Islet of Langerhans (tissue), 1 donor: Measurements from ENCODE around the gene EXT2.

Experiments
- FAIRE-seq: peaks from one replicate; lab custom pipeline; 2011; peaks lifted over from hg19 to GRCh38; lab: Jason Lieb, UNC

Gene EXT2

DNA sequence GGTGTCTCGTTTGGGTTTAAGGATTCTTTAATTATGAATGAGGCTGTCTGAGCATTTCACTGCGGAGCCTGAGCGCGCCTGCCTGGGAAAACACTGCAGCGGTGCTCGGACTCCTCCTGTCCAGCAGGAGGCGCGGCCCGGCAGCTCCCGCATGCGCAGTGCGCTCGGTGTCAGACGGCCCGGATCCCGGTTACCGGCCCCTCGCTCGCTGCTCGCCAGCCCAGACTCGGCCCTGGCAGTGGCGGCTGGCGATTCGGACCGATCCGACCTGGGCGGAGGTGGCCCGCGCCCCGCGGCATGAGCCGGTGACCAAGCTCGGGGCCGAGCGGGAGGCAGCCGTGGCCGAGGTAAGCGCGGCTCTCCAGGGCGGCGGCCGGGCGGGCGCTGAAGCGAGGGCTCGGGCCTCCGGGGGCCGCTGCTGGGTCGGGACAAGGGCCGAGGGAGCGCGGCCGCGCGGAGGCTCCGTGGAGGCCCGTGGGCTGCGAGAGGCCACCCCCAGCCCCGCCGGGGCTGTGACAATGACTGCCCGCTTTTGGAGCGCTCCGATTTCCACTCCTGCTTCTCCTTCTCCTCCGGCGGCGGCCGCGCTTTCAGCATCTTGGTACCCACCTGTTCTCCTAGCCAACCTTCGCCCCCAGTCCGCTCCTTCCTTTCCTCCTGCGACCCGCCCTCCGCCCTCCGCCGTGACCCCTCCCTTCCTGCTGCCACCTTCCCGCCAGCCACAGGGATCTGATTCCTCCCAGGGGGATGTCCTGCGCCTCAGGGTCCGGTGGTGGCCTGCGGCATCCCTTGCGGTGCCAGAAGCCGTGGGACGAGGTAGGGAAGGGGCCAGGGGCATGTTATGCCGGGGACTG is at the start of gene EXT2:
TSS of gene EXT2 (plus strand) at position 173 of the 854 bp plus-strand sequence. CDS start 12,035 bp downstream, outside the sequence.
- FAIRE-seq, result no peak

DNA sequence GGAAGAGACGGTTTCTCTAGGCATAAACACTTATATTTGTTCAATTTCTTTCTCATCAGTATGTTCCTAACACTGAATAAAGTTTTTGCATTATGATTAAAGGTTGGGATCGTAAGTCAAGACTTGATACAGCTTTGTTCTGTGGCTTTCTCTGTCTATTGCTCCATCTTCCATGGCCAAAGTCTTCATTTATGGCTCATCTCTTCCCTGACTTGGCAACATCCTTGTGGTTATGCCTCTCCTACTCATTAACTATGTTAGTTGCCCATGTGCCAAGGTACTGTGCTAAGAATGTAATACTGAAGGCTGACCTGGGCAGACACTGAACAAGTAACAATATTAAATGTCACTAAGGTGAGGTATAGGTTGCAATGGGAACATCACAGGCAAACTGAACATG is 49.3 kb upstream of the EXT2 start:
- no peak for FAIRE-seq

DNA sequence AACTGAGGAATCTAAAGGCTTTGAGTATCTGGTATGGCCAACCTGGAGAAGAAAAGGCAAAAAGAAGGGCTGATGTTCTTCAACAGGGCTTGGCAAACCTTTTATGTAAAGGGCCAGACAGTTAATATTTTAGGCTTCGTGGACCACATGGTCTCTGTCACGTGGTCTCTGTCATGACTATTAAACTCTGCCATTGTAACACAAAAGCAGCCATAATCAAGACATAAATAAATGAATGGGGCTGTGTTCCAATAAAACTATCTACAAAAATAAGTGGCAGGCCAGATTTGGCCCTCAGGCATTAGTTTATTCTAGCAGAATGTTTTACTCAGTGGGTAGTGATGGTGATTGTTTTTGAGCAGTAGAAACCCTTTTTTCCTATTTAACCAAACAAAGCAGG is 48.2 kb upstream of the EXT2 start:
- no peak for FAIRE-seq

DNA sequence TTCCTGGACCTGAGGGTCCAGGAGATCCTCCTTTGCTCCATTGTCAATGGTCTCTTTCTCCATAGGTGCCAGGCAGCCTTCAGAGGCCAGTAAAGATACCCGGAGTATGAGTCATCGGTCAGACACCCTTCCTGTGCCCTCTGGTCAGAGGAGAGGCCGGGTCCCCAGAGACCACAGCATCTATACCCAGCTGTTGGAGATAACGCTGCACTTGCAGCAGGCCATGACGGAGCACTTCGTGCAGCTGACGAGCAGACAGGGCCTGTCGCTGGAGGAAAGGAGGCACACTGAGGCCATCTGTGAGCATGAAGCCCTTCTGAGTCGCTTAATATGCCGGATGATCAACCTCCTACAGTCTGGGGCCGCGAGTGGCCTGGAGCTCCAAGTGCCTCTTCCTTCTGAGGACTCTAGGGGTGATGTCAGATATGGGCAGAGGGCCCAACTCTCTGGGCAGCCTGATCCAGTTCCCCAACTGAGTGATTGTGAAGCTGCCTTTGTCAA is 47.5 kb upstream of the EXT2 start, which contains the start of gene ACCSL:
TSS of gene ACCSL (plus strand) at position 51 of the 501 bp plus-strand sequence. CDS start at position 107, 56 bp downstream.
- FAIRE-seq, result no peak

DNA sequence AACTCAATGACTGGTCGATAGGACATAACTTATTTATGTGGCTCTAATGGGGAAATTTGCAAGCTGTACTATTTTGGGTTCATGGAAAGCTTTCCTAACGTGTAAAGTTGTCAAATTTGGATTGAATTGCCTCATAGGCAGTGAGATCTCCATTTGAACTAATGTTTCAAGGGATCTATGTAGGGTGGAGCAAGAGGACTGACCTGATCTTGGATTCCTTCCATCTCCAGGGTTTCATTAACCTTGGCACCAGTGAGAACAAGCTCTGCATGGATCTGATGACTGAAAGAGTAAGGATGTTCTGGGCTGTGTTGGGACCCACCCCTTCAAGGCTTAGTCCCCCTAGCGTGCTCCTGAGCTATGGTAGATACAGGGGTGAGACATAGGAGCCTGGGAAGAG is 45.6 kb upstream of the EXT2 start:
- FAIRE-seq, result no peak

DNA sequence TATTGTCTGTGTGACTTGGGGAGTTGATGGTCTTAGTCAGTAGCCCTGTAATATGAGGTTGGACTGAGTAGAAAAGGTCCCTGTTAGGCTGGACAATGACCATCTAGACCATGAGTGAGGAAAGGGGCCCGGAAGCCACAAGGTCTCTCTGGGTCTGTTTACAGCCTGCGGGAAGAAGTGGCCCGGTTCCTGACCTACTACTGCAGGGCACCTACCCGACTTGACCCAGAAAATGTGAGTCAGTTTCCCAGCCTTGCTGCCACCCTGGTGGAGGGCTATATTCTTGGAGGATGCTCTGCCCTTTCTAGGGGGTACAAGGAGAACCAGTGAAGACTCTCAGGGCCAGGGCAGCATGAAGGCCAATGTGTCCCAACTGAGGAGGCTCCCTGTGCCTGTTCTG is 44.3 kb upstream of the EXT2 start:
- no peak for FAIRE-seq

DNA sequence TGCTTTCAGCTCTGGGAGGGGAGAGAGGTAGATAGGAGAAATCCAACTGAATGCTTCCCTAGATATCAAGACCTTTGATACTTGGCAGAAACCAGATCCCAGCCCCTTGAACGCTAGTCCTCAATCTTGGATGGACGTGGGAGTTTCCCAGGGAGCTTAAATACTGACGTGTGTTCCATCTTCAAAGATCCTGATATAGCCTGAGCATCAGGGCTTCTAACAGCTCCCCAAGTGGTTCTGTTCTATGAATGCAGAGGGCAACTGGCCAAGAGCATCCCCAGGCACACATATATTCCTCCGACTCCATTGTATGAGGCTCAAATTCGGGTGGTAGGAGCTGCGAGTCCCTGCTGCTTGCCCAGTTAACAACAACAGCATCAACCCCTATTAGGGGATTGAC is 38.1 kb upstream of the EXT2 start:
- FAIRE-seq, result no peak

DNA sequence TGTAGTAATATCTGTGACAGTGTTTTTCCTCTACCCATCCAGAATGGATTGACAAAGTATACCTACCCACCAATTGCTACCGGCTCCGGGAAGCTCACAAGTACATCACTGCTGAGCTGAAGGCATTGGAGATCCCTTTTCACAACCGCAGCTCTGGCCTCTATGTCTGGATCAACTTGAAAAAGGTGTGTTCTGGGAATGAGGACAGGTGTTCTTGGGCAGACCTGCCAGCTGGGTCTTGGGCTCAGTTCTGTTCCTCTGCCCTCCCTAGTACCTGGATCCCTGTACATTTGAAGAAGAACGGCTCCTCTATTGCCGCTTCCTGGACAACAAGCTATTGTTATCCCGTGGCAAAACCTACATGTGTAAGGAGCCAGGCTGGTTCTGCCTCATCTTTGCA is 37.2 kb upstream of the EXT2 start:
- no peak for FAIRE-seq

DNA sequence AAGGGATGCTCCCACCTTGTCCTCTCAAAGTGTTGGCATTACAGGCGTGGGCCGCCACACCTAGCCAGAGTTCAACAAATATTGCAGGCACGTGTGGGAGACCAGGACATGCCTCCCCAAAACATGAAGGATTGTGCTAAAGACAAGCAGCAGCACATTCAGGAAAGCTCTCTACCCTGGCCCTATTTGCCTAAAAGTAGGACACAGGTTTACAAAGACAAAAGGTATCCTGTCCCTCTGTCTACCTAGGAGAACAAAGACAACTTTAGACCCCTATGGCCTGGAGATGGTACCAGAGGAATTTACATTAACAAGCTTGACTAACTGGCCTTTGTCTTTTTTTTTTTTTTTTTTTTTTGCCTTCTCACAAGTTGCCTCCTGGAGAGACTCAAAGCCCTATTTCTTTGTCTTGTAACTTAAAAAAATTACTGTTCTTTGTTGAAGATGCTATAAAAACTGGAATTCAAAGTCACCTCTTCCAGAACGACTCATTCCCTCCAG is 30.3 kb upstream of the EXT2 start:
- FAIRE-seq, result peak; percentile 36

DNA sequence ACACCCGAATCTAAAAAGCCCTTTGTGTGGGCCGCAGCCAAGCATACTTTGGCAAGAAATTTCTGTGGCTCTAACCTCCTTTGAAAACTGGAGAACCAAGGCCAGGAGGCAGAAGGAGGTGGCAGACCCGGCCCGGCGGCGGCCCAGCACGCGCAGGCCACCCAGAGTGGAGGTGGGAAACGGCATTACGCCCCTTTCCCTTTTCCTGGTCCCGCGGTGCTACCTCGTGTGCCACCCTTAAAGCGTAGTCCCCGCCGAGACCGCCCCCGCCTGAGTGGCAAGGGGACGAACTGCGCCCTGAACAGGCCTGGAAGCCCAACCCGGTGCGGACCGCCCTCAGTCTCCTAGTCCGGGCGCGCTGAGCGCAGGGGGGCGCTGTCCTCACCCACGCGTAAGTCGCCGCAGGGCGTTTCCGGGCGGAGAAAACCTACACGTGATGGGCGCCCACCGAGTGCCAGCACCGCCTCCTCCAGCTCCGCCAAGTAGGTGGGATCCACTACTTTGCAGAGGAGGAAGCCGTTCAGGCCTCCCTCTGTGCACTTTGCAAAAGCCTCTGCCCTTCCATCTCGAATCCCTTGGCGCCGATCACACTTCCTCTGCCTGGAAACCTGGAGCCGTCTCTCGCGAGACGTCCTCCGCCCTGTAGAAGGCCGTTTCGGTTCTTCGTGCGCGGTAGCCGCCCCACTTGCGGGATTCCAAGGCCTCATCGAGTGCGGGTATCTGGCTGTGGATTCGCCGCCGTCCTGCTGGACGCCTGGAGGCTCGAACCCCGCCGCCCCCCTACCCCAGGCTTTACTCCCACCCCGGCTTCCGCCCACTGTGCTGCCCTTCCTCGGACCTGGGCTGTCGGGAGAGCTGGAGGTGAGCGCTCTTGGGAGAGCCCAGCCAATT is 29.4 kb upstream of the EXT2 start, which contains the start of gene ACCS:
TSS of gene ACCS (plus strand) at position 430 of the 891 bp plus-strand sequence. CDS start 1,358 bp downstream, outside the sequence.
- FAIRE-seq, result no peak

DNA sequence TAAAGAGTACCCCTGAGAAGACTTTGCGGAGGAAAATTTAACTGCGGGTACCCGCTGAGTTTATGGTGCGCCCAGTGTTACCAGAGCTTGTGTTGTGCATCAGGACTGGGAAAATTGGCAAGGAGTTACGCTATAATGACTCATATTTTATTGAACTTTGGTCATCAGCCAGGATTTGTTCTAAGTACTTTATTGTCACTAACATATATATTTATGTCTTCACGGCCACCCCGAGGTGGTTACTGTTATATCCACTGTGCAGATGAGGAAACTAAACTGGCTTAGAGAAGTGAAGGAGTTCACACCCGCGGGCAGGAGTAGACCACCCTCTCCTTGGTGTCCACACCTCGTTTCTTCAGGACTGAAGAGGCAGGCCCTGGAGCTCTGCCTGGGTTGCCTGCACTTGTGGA is 28.7 kb upstream of the EXT2 start:
- peak; percentile 61 for FAIRE-seq

DNA sequence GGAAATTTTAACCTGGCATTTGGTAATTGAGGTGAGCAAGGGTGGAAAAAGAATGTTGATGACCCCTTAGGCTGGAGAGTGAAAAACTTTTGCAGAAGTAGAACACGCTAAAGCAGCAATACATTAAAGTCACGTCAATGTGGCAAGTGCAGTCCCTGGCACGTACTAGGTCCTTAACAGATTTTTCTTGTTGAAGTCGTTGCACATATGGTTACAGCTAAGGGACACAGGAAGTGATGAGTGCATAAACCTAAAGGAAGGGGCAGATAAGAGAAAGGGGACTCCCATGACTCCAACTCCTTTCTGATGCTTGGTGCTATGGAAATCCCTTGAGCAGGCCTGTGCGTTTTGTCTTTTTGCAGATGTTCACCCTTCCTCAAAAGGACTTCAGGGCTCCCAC is 28.2 kb upstream of the EXT2 start:
- no peak for FAIRE-seq

DNA sequence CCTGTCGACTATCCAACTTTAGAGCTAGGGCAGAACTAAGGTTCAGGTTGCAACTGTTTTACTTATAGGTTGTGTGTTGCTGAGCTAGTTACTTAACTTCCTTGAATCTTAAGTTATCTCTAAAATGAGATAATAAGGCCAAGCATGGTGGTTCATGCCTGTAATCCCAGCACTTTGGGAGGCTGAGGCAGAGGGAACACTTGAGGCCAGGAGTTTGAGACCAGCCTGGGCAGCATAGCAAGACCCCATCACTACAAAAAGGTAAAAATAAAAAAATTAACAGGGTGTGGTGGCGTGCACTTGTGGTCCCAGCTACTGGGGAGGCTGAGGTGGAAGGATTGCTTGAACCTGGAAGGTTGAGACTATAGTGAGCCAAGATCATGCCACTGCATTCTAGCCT is 27.3 kb upstream of the EXT2 start:
- FAIRE-seq, result no peak

DNA sequence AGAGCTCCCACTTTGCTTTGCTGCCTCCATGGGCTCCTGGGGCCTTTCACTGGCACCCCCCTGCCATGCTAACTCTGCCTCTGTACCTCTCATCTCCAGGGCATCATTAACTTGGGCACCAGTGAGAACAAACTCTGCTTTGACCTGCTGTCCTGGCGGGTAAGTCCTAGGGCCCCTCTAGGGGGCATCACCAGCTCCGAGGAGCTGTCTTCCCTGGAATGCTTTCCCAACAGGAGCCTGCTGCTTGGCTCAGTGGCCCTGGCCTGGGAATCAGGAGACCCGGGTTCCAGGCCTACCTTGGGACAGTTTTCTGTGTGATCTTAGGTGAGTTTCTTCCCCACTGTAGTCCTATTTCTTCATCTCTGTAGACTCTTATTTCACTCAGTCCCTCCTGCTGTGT is 24.3 kb upstream of the EXT2 start:
- FAIRE-seq, result no peak

DNA sequence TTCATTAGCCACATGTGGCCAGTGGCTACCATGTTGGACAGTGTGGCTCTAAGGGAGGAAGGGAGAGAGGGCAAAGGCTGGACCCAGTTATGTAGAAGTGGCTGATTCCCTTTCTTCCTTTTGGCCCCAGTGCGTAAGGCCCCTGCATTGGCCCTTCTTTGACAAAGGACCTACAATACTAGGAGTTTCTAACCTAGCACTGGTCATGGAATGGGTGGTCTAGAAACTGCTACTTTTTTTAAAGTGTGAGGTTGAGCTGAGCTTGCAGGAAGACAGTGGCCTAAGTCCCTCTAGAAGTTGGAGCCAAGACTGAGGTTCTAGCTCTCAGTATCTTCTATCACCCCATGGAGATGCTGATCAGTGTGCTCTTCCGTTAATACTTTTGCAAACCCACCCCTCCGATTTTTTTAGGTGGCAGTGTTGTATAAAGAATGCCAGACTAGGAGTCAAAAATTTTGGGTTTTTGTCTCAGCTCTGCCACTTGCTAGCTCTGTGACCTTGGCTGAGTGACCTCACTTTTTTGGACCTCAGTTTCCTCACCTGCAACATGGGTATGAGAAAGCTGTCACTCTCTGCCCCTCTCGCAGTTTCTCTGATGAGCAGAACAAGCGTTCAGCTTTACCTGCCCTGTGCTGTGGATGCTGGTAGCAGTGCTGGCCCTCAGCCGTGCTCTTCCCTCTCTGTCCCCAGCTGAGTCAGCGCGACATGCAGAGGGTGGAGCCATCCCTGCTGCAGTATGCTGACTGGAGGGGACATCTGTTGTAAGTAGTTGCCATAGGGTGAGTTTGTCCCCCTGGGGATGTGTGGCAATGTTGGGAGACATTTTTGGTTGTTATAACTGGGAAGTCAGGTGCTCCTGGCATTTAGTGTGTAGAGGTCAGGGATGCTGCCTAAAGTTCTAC is 22.5 kb upstream of the EXT2 start:
- FAIRE-seq, result no peak

DNA sequence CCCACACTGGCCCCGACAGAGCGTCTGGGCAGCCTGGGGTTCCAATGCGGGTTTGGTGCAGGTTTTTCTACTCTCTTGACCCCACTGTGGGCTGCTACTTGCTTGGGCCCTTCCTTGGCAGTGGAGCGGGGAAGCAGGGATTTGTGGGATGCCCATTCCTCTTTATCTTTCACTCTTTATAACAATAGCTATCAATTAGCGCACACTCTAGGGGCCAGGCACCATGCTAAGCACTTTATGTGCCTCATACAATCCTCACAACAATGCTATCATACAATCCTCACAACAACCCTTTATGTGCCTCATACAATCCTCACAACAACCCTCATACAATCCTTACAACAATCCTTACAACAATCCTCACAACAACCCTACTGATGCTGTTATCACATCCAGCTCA is 16.7 kb upstream of the EXT2 start:
- no peak for FAIRE-seq

DNA sequence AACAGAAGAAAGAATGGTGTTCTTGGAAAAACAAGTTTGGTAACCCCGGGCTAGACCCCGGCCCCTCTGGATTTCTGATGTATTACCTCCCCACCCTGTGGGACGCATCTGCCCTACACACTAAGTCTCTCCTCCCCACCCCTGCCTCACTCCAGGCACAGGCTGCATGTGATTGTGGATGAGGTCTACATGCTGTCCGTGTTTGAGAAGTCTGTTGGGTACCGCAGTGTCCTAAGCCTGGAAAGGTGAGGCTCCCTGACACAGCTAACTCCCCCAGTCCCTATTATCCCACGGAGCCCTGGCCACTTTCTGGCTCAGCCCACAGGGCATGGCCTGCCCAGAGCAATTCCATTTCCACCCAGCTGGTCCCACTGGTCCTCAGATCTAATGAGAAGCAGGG is 16.1 kb upstream of the EXT2 start:
- FAIRE-seq, result no peak

DNA sequence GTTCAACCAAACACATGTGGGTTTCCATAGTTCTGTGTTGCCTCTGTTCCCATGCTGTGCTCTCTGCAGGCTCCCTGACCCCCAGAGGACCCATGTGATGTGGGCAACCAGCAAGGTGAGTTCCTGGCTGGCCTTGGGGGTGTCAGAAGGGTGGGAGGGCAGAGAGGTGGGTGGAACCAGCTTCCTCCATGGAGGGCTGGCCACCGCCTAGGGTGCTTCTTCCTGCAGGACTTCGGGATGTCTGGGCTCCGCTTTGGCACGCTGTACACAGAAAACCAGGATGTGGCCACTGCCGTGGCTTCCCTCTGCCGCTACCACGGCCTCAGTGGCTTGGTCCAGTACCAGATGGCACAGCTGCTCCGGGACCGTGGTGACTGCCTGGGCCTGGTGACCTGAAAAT is 14.5 kb upstream of the EXT2 start:
- no peak for FAIRE-seq

DNA sequence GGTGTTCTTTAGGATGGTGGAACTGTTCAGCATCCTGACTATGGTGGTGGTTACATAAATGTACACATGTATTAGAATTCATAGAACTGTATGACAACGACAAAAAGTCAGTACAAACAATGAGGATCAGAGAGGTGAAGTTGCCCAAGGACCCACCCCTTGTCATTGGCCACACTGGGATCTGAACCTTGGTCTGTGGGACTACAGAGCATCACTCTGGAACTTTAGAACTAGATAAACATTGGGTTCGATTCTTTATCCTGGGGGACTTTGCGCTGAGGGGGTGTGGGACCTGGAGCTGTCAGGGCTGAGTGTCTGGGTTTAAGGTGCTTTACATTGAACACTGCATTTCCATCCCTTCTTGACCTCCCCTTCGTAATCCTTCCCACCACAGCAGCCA is 12.8 kb upstream of the EXT2 start:
- FAIRE-seq, result no peak

DNA sequence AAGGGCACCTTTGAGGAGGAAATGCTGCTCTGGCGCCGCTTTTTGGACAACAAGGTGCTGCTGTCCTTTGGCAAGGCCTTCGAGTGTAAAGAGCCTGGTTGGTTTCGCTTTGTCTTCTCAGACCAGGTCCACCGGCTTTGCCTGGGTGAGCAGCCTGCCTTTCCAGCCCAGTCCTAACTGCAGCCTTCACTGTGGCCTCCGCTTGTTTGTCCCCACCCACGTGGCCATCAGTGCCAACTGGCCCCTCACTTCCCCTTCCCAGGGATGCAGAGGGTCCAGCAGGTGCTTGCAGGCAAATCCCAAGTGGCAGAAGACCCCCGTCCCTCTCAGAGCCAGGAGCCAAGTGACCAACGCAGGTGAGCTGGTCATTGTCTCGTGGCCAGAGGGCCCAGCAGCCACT is 12.0 kb upstream of the EXT2 start:
- FAIRE-seq, result no peak

DNA sequence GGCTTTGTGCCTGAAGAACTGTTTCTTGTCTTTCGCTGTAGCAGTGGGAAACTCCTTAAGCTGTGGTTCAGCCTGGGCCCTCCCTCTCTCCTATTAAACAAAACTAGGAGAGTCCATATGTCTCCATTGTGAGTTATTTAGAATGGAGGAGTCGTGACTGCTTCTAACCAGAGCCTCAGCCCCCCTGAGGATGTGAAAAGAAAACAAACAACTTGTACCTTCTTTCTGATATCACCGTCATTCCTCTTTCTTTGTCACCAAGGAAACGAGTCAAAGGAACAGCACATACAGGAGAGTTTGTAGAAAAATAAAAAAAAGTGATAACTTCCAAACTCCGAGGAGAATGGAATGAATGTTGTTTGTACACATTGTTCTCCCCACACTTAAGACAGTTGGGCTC is 11.6 kb upstream of the EXT2 start:
- FAIRE-seq, result no peak

DNA sequence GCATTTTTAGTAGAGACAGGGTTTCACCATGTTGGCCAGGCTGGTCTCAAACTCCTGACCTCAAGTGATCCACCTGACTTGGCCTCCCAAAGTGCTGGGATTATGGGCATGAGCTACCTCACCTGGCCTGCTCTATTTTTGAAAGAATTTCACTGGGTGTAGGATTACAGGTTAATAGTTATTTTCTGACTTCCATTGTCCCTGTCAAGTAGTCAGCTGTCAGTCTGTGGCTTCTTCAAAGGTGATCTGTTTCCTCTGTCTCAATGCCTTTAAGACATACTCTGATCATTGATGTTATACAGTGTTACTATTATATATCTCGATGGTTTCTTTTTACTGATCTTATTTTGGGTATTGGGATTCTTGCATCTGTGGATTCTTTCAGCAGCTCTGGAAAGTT is 10.1 kb upstream of the EXT2 start:
- no peak for FAIRE-seq
